GM15510 (cell line): ENCODE data around the gene PACS2.

ENCODE experiments used
- POLR2A ChIP-seq: IDR thresholded peaks from 3 replicates; pipeline ENCODE4 v1.6.1; 2011; ENCODE audit warnings: borderline replicate concordance; ENCODE audit not compliant: insufficient read length; ENCODE audit errors: extremely low read depth

The PACS2 gene

DNA sequence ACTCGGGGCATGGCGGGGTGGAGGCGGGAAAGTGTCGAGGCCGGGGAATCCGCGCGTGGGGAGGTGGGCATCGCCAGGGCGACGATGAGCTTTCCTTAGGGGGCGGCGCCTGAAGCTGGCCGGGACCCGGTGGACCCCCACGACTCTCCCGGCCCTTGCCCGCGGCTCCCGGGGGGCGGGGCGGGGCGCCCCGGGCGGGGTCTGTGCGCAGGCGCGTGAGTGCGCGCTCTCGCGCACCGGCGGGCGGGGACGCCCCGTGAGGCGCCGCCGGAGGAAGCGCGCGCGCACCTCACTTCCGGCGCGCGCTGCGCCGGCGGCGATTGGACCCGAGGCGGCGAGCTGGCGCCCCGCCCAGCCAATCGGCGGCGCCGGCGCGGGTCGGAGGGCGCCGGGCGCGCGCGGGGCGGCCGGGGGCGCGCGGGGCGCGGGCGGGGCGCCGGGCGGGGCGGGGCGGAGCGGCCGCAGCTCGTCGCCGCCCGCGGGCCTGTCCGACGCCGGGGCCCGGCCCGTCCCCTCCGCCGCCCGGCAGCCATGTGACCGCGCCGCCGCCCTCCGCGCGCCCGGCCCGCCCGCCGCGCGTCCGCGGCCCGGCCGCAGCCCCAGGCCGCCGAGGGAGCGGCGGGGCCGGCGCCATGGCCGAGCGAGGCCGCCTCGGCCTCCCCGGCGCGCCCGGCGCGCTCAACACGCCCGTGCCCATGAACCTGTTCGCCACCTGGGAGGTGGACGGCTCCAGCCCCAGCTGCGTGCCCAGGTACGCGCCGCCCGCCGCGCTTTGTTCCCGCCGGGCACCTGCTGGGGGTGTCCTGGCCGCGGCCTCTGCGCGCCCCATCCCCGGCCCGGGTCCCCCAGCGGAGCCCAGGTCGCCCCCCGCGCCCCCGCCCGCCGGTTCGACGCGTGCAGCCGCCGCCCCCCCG, at the start of gene PACS2:
Gene PACS2, plus strand, starts transcription at position 462 of the 914 bp plus-strand sequence. Its CDS starts 171 bp downstream, at position 633.
- peak; percentile 46 for TF ChIP-seq POLR2A

DNA sequence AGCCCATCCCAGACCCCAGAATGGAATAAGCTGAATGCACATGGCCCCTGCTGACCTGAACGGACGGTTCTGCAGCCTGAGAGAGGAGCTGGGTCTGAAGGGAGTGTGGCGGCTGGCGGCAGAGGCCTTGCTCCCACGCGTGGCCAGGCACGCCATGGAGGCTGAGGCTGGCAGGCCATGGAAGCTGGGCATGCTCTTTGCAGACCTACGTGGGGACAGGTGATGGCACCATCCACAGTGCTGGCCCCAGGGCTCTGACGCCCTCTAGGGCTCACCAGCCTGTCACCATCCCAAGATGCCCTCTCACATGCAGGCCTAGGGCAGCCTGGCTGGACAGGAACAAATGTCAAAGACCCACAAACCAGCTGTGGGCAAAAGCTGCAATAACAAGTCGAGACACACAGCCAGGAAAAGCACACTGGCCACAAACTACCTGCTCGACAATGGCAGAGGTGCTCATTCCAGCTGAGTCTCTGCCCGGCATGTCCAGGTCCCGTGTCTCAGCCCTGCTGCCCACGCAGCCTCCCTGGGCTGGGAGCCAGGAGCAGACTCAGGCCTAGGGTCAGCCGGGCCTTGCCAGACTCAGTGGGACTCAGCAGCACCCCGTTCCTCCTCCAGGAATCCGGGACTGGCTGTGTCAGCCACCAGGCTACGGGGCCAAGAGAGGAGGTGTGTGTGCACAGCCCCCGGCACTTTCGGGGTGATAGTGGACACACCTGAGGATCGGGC, 46.6 kb upstream of the PACS2 start:
- TF ChIP-seq POLR2A, result no peak

- TF ChIP-seq POLR2A, result no peak
These were observed 45.7 kb upstream of the PACS2 start for GRCh38 chr14:105268736-105269354.

GRCh38 chr14:105269405-105269804, 45.1 kb upstream of the PACS2 start:
- TF ChIP-seq POLR2A, result no peak

DNA sequence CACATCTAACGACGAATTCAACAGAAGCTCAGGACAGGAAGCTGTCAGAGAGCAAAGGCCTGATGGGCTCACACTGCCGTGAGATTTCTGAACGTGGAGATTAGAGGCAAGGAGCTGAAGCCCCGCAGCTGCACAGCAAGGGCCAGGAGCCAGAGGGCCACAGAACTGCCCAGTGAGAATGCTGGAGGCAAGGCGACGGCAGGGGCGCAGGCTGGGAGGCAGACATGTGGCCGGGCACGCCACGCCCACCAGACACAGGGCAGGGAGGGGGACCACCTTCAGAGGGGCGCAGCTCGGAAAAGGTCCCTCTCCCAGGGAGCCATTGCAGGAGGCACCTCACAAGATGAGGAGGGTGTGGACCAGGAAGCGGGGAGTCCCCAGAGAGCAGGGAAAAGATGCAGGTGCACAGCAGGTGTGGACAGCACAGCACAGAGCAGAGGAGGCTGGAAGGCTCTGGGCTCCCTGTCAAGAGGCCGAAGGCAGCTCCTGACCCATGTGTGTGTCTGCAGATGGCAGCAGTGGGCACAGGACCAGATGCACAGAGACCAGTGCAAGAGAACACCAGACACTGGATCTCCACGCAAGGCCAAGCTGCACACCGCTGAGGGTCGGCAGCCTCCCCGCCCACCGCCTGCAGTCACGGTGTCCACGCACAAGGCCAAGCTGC, 43.2 kb upstream of the PACS2 start:
- no peak for TF ChIP-seq POLR2A

GRCh38 chr14:105272623-105273022, 41.9 kb upstream of the PACS2 start:
- TF ChIP-seq POLR2A, result no peak

- no peak for TF ChIP-seq POLR2A
These were observed 41.5 kb upstream of the PACS2 start for GRCh38 chr14:105273062-105273461.

- no peak for TF ChIP-seq POLR2A
These were observed 39.9 kb upstream of the PACS2 start for GRCh38 chr14:105274637-105275036.

DNA sequence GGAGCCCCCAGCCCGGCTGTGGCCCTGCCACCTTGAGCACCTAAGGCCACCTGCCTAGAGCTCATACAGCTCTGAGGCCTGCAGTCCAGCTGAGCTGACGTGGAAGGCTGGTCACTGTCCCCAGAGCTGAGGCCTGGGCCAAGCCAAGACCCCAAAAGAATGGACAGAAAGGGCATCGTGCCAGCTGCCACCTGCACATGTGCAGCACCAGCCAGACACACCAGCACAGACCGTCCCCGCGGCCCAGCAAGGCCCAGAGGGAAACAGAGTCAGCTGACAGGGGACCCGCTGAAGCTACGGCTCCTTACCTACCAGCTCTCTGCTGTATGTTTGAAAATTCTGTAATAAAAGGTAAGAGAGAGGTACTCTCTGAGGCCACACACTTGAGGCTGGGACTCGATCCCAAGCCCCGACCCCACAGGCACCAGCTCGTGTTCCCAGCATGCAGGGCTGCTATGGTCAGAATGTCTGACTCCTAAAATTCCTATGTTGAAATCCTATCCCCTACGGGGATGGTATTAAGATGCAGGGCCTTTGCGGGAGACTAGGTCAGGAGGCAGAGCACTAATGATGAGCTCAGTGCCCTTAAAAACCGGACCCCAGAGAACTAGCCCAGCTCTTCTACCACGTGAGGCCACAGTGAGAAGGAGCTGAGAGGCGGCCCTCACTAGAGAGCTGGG, 39.1 kb upstream of the PACS2 start:
- TF ChIP-seq POLR2A, result no peak

- no peak for TF ChIP-seq POLR2A
These were observed 34.7 kb upstream of the PACS2 start for GRCh38 chr14:105279642-105280361.

DNA sequence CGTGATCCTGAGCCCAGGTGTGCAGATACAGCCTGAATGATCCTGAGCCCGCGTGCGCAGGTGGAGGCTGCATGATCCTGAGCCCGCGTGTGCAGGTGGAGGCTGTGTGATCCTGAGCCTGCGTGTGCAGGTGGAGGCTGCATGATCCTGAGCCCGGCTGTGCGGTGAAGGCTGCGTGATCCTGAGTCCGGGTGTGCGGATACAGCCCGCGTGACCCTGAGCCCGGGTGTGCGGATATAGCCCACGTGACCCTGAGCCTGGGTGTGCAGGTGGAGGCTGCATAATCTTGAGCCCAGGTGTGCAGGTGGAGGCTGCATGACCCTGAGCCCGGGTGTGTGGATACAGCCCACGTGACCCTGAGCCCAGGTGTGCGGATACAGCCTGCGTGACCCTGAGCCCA, 34.0 kb upstream of the PACS2 start:
- TF ChIP-seq POLR2A, result no peak

DNA sequence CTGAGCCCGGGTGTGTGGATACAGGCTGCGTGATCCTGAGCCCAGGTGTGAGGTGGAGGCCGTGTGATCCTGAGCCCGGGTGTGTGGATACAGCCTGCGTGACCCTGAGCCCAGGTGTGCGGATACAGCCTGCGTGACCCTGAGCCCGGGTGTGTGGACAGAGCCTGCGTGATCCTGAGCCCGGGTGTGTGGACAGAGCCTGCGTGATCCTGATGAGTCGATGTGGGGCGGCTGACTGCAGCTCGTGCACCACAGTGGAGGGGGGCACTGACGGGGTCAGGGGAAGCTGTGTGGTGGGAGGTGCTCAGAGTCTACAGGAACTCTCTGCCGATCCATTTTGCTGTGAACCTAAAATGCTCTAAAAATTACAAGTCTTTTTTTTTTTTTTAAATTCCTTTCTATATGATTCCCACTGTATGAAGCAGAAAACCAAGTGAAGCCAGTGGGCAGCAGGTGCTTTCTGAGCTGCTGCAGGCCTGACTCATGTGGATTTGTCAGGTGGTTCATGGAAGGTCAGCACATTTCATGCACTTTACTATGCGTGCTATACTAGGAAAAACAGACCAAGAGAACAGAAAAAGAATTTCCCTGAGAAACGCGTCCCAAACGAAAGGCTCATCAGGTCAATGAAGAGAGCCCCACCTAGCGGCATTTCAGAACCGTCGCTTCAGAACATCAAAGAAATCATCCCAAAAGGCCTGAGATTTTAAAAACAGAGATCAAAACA, 33.0 kb upstream of the PACS2 start:
- TF ChIP-seq POLR2A, result no peak
